ENCODE measurements around the gene SSTR3.

- TF ChIP-seq CTCF (IDR thresholded peaks at IDR 0.05), result no peak
- no peak for TF ChIP-seq POLR2A (IDR thresholded peaks at IDR 0.05)
Observed at GRCh38 chr22:37186228-37186996, 25.9 kb downstream of the SSTR3 start.
